RKO (cell line): ENCODE data around the gene CHMP4A.
"Not testable (repeated sequence)": the region's sequence is repeated elsewhere in the genome, so short reads cannot be mapped to it uniquely, and the experiment has no call there.

Experiments used
- DNase-seq: peaks from one replicate; pipeline ENCODE4 v3.0.0-alpha.2; 2016; ENCODE audit warnings: low spot score

The CHMP4A gene

DNA sequence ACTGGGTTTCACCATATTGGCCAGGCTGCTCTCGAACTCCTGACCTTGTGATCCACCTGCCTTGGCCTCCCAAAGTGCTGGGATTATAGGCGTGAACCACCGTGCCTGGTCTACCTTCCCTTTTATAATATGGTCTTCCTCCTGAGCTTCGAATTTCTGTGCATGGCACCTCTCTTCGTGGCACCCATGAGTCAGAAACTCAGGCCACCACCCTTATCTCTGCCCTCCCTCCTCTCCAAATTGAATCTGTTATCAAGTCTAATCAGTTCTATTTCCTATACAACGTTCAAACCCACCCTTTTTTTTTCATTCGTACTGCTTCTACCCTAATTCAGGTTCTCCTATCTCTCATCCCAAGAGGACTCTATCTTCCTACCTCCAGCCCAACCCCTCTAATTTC is 34.1 kb upstream of the CHMP4A start:
- no peak for DNase-seq

DNA sequence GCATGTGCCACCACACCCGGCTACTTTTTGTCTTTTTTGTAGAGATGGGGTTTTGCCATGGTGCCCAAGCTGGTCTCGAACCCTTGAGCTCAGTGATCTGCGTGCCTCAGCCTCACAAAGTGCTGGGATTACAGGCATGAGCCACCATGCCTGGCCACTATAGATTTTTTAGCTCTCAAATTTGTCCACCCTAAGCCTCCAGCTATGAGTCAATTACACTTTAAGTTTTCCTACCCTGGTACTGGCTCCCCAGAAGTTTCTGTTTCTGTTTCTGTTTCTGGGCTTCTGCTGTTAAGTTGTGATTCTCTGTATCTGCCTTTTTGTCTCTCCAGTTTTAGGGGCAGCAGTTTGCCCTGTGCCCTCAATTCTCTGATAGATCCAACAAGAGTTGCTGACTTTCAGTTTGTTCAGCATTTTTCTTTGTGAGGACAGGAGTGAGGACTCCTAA is 33.5 kb upstream of the CHMP4A start:
- DNase-seq: no peak

DNA sequence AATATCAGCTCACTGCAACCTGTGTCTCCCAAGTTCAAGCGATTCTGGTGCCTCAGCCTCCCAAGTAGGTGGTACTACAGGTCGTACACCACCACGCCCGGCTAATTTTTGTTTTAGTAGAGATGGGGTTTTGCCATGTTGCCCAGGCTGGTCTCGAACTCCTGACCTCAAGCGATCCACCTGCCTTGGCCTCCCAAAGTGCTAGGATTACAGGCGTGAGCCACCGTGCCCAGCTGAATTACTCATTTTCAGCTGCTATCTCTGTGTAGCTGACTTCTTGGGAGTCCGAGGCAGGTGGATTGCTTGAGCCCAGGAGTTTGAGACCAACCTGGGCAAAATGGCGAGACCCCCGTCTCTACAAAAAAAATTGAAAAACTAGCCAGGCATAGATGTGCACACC is 32.1 kb upstream of the CHMP4A start:
- not testable (repeated sequence) for DNase-seq

DNA sequence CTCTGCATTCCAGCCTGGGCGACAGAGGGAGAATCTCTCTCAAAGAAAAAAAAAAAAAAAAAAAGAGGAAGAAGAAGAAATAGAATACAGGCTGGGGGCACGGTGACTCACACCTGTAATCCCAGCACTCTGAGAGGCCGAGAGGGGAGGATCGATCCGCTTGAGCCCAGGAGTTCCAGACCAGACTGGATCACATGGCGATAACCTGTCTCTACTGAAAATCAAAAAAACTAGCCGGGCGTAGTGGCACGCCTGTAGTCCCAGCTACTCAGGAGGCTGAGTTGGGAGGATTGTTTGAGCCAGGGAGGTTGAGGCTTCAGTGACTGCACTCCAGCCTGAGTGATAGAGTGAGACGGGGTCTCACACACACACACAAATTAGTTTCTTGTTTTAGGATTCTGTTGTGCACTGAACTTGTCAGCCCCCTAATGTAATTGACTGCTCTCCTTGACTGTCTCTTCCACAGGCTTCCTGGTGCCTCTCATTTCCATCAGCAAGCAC is 30.1 kb upstream of the CHMP4A start:
- DNase-seq: peak; percentile 35

DNA sequence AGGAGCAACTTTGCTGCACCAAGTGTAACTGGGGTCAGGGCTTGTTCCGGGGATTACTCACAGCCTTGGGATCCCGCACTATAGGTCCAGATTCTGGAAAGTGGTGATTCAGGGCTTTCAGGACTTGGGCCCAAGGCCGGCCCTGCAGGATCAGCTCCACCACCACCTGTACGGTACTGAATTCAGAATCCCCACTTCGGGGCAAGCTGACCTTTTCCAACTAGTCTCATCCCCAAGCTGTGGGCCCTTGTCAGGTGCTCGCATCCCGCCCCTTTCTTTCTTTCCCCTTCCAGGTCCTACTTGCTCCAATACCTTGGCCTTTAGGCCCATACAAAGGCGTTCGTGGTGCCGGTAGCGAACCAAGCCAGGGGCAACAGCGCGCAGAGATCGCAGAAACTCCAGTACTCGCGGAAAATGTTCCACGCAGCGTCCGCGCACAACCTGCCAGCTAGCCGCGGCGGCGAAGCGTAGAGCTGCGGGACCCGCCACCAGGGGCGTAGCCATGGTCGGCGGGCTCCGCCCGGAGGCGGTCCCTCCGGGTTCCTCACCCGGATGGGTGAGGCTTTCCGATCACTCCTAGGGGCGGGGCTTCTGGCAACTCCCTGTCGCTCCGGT is 28.6 kb upstream of the CHMP4A start:
- peak; percentile 94 for DNase-seq

DNA sequence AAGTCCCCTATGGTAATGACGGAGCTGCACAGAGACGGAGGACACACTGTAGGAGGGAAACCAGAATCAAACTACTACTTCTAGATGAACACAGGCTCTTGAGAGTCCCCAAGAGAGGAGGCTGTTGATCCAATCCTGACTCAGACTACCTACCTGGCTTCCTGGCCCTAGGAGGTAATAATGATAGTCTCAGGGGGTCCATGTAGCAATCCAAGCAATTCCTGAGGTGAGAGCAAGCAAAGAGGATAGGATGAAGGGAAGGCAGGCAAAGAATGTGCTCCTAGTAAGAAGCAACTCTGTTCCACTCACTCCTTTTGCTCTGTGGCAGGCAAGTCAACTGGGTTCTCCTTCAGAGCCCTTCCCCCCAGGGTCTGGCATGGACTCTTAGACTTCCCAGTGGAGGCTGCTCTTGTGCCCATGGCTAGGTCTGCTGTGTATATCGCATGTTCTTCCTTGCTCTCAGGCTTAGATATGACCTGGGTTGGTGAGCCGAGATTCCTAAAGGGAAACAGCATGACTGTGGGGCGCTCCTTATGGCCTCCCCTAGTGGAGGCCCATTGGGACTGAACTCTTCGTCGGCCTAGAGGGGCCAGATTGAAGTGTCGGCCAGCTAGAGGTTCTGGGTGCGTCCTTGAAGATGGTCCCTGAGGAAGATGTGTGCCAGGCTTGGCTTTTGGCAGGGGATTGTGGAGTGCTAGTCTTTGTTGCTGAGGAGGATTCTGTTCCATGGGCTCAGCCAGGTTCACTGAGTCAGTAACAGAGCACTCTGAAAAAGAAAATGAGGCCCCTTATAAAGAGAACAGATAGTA is 27.0 kb upstream of the CHMP4A start:
- DNase-seq: no peak

DNA sequence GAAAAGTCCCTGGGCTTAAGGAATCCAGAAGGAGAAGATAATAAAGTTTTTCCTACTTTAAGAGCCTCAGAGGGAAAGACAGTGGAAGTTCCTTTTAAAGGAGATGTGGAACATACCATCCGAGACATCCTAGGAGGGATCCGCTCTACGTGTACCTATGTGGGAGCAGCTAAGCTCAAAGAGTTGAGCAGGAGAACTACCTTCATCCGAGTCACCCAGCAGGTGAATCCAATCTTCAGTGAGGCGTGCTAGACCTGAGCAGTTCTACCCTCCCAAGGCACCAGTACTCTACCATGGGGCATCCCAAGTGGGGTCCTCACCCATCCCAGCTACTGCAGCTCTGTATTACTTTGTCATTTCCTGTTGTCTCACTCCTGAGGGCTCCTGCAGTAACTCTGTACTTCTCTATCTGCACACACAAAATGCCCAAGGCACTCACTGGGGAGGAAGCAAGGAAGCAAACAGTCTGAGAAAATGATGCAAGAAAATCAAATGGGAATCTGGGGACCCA is 25.3 kb upstream of the CHMP4A start:
- no peak for DNase-seq

DNA sequence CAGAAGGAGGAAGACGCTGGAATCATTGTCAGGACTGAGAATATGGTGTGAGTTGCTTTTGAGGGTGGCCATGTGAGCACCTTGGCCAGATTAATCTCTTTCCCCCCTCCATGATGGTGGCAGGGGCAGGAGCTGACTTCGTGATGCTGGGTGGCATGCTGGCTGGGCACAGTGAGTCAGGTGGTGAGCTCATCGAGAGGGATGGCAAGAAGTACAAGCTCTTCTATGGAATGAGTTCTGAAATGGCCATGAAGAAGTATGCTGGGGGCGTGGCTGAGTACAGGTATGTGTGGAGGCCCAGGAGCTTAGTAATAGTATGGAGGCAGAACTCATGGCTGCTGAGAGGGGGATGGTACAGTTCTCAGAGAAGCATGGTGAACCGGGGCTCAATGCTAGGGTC is 24.8 kb upstream of the CHMP4A start:
- DNase-seq: no peak

DNA sequence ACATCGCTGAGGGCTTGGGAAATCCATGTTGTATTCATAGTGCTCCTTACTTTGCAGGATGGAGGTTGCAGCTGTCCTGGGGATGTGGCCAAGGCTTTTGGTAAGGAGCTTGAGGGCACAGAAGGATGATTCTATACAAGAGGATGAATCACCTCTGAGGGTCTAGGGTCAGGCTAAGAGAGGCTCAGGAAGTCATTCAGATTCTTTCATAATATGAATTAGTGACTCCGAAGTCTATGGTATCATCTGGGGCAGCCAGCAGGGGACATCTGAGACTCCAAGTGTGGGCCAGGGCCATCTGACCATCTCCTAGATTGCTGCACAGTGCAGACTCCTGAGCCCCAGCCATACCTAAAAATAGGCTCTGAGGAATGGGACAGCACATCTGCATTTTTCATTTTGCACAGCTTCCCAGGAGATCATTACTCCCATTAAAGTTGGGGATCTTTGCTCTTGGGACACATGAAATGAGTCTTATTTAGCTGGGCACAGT is 24.2 kb upstream of the CHMP4A start:
- DNase-seq: no peak

DNA sequence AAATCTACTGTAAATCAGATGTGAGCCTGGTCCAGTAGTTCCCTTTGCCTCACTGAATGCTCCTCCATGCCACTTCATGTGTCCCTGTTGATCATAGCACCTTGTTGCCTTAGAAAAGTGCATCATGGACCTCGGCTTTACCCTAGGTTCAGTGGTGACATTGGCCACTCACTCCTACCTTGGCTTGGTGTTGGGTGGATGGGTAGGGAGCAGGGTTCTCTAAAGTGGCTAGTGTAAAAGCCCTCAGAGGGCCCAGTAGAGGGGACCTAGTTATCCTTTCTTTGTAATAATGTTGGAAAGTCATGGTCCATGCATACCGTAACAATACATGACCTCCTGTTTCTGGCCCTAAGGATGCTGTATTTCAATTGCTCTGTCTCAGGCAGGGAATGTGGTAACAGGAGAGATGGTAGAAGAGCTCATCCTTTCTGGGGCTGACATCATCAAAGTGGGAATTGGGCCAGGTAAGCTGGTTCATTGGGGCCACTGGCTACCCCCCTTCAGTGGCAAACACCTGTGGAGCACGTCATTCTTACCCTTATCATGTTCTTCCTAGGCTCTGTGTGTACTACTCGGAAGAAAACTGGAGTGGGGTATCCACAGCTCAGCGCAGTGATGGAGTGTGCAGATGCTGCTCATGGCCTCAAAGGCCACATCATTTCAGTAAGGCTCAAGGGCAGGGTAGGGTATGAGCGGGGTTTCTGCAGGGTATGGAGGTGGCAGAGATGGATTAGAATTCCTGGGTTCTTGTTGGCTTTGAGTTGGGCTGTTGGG is 23.6 kb upstream of the CHMP4A start:
- no peak for DNase-seq

DNA sequence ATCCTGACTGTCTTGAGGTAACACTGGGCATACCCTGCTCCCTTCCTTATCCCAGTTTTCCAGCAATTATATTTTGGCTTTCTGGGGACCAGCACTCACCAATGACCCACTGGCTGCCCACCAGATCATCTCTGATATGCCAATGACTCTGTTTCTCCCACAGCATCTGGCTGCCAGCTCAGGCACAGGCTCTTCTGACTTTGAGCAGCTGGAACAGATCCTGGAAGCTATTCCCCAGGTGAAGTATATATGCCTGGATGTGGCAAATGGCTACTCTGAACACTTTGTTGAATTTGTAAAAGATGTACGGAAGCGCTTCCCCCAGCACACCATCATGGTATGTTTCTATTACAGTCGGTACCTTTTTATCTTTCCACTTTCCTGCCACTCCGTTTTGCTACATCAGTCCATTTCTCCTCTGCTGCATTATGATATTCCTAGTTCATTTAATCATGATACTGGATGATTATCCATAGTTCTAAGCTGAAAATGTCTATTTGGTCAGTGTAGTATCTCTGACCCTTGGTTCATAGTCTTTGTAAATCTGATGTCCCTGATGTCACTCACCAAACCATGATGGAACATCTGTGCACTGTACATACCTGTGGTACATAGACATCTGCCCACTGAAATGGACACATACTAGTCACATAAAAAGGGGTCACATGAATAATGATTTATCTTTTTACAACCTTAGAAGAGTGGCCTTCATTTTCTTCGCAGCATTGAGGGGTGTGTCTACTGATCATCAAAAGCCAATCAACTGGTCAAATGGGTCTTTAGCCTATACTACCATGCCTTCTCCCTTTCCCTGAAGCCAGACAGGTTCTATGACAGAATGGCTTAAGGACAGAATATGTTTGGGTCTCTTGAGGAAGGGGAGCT is 22.8 kb upstream of the CHMP4A start:
- no peak for DNase-seq

DNA sequence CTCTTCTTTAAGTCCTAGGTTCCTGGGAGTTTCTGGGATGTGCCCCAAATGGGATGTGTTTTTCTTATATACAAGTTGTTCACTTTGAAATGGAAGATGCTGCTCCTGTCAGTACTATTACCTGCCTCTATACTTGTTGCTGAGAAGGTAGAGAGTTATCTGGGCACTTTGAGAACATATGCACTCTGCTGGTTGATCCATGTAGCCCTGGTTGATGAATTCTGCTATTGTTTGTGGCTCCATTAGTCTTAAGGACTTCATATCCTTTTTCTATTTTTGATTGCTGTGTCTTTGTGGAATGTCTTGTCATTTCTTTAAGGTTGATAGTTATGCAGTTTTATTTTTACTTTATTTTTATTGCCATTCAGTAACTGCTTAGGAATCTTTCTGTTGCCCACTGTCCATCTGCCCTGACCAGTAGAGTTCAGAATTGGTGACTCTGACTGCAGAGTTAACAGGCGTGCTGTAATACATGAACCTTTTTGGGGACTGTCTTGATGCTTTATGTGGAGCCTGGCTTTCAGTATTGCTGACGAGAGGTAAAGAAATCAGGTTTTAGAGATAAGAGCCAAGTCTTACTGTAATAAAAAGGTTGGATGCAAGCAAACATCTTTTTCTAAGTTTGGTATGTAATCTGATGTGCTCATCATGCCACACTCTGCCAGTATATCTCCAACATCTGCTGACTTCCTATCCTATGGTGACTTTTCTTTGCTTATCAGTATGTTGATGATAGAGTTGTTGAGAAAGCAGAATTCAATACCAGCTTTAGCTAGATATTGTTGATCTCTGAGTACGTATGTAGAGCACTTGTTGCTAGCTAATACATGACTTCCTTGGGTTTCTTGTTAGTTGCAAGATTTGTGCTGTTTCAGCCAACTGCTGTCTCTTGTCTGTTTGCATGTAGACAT is 21.1 kb upstream of the CHMP4A start:
- no peak for DNase-seq

DNA sequence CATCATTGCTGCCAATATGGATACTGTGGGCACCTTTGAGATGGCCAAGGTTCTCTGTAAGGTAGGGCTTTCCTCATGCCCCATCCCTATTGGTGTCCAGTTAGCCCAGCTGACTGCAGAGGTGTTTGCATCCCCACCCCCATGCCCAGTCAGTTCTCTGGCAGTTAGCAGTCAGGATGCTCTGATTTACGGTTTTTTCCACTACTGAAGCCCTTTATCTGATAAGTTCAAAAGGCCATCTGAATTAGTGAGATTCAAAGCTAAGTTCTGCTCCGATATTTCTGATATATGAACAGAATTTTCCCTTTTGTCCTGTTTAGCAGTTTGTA is 20.2 kb upstream of the CHMP4A start:
- DNase-seq: peak; percentile 37

DNA sequence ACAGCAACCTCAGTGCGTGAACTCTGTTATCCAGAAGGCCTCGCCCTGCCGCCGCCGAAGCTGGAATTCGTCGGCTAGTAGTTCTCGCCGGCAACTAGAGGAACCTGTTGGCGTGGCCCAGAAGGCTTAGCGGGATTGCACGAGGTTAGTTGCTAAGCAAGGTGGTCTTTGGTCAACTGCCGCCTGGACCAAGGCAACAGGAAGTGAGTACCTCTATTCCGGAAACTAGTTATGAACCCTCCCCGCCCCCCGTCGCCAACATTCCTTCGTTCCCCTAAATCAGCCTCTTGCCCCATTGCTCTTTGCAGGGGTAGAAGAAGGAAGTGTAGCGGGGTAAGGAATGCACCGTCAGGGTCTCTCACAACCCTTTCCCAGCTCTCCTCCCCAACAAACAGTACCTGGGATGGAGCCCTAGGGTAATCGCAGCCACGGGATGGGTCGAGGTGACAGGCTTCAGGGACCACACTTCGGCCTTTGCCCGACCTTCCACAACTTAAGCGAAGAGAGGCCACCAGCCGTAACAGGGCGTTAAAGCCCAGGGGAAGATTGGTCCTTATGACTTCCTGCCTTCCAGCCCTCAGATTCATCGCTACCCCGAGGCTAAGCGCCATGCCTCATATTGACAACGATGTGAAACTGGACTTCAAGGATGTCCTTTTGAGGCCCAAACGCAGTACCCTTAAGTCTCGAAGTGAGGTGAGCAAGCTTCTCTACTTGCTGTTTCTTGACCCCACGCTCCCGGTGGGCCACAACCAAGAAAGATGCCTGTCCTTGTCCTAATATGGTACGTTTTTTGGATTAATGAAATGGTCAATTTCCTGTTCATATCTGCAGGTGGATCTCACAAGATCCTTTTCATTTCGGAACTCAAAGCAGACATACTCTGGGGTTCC is 19.6 kb upstream of the CHMP4A start, which contains the start of gene GMPR2:
TSS of gene GMPR2 (plus strand) at position 285 of the 893 bp plus-strand sequence. CDS start at position 610, 325 bp downstream.
- DNase-seq: peak; percentile 41

DNA sequence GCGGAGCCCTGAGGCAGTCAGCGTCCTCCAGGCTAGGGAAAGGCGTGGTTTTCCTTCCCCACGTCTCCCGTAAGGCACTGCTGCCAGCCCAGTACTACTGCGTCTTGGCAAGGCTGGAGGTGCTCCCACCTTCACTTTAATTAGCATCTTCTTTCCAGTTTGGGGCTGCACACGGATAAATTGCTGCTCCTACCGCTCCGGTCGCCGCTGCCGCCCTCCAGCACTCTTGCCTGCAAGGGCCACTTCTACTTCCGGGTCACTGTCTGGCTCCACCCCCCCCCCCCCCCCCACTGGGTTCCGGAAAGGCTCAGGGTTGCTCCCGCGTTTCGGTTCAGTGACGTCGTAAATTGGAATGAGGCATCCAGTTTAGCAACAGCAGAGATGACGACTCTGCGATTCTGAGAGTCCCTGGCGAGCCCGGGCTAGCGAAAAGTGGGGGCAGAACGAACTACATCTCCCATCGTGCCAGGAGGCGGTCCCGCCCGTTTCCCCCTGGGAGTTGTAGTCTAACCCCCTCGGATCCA is 18.9 kb upstream of the CHMP4A start, which contains the start of gene NEDD8:
TSS of gene NEDD8 (minus strand) at position 247 of the 524 bp plus-strand sequence. CDS start at position 147, 100 bp downstream.
- peak; percentile 99 for DNase-seq

DNA sequence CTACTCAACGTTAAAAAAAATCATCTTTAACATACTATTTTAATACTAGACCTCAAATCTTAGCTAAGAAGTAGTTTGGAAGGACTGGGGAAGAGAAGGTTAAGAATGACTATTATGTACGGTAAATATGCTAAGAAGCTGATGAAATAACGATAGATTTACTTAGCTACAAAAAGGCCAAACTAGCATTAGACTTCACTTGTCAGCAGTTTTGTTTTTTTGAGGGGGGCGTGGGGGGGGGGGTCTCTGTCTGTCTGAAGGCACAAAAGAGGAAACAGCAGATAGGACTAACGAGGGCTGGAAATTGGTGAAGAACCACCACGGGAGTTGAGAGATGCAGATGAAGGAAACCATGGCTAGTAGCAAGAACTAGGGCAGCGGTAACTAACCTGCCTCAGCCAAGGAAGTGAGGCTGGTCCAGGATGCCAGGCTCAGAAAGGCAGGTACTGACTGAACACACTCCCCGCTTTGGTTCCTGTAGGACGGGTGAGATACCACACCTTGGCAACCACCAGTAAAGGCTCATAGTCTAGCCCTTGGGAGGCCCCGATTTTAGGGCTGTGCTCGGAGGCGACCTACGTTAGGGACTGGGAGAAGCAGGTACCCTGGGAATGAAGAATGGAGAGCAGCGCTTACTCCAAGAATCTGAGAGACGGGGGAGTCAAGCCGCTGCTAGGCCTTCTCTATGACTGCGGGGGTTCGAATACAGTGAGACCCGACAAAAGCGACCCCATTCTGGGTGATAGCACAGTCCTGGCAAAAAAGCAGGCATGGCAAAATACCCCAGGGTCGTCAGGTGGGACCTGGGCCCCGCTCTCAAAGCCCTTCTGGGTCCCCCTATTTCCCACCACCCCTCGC is 18.2 kb upstream of the CHMP4A start:
- DNase-seq: peak; percentile 23

DNA sequence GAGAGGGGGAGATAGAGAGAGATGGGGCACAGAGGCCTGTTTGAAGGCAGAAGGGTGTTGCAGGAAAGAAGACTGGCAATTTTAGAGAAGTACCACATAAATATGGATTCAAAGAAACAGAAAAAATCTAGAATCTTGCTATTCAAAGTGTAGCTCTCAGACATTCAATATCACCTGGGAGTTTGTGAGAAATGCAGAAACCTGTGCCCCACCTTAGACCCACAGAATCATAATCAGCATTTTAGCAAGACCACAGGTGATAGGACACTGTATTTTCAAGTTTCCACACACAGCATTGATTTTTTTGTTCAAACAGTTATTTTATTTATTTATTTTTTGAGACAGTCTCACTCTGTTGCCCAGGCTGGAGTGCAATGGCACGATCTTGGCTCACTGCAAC is 15.6 kb upstream of the CHMP4A start:
- no peak for DNase-seq

DNA sequence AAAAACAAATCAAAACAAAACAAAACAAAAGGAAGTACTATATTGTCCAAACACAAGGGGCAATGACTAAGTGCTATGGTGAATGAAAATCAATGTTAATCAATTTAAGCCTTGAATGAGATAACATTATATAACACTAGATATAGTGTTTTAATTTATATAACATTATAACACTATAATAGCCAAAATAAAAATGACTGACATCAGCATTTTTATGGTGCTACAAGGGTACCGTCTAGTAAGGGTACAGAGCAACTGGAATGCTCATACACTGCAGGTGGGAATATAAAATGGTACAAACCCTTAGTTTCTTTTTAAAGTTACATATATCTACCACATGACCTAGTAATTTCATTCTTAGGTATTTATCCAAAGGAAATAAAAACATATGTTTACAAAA is 13.2 kb upstream of the CHMP4A start:
- no peak for DNase-seq
